Mesothelial cell of epicardium (in vitro differentiated cells): ENCODE measurements around the gene KCTD19. TPM values are rescaled to one million over a fixed set of nuclear protein-coding genes. Genes with fewer than 3 reads are reported as not detected.

Experiments used
- DNase-seq, 2 experiments: peaks; one replicate each; pipeline ENCODE4 v3.0.0; 2021; ENCODE audit warnings: low spot score in 2 of 2; ENCODE audit not compliant: unreplicated experiment in 2 of 2
- H3K27ac Mint-ChIP-seq: 2 replicates; pipeline ENCODE4 v1.8.0; 2021; ENCODE audit warnings: mixed read lengths
- H3K27me3 Mint-ChIP-seq: 2 replicates; pipeline ENCODE4 v1.8.0; 2021; ENCODE audit warnings: low read depth, mixed read lengths
- H3K36me3 Mint-ChIP-seq: 2 replicates; pipeline ENCODE4 v1.8.0; 2021; ENCODE audit warnings: mixed read lengths
- H3K4me1 Mint-ChIP-seq: 2 replicates; pipeline ENCODE4 v1.8.0; 2021; ENCODE audit warnings: mixed read lengths
- H3K4me3 Mint-ChIP-seq: 2 replicates; pipeline ENCODE4 v1.8.0; 2021; ENCODE audit warnings: mild to moderate bottlenecking, moderate library complexity, mixed read lengths
- H3K9me3 Mint-ChIP-seq: 2 replicates; pipeline ENCODE4 v1.8.0; 2021; ENCODE audit warnings: mixed read lengths
- CTCF ChIP-seq: fragments of 200-600 bp; sonication (generic); IDR thresholded peaks from one replicate; pipeline ENCODE4 v1.5.0; 2021; ENCODE audit warnings: antibody characterized with exemption; ENCODE audit not compliant: unreplicated experiment
- total RNA-seq: library from RNA; stranded (reverse); gene quantifications from 3 replicates; pipeline ENCODE4 v1.2.1, GENCODE V29; 2021

The KCTD19 gene
- total RNA-seq, 1 donor from 2014 or later: 1.1 TPM

- TF ChIP-seq CTCF: no peak
- H3K27me3 Mint-ChIP-seq: no peaks in the 10 kb centered on the region
- H3K36me3 Mint-ChIP-seq: peaks cover 3% of the 10 kb centered on the region
- DNase-seq: no peak
- peak overlapping the region; percentile 12 for H3K27ac Mint-ChIP-seq
- H3K4me3 Mint-ChIP-seq: peak overlapping the region; percentile 65
- peaks cover 5% of the 10 kb centered on the region for H3K4me1 Mint-ChIP-seq
- no peaks in the 10 kb centered on the region for H3K9me3 Mint-ChIP-seq
Observed at GRCh38 chr16:67277999-67278772, 48.4 kb downstream of the KCTD19 start.

GRCh38 chr16:67277294-67277998 is 49.1 kb downstream of the KCTD19 start:
- Mint-ChIP-seq H3K27ac (peak overlapping the region; percentile 23), H3K4me3 (no peak overlapping the region)
- no peak for DNase-seq

GRCh38 chr16:67275321-67275720 is 51.2 kb downstream of the KCTD19 start:
- DNase-seq: no peak
- Mint-ChIP-seq H3K36me3 (no peaks in the 10 kb centered on the region), H3K4me1 (peaks cover 5% of the 10 kb centered on the region), H3K27ac (no peak overlapping the region), H3K4me3 (no peak overlapping the region), H3K27me3 (no peaks in the 10 kb centered on the region), H3K9me3 (no peaks in the 10 kb centered on the region)
- no peak for TF ChIP-seq CTCF

More at GRCh38 chr16:67277294-67277998, 49.1 kb downstream of the KCTD19 start:
- no peaks in the 10 kb centered on the region for H3K9me3 Mint-ChIP-seq
- H3K4me1 Mint-ChIP-seq: peaks cover 5% of the 10 kb centered on the region
- H3K36me3 Mint-ChIP-seq: no peaks in the 10 kb centered on the region
- TF ChIP-seq CTCF: no peak
- H3K27me3 Mint-ChIP-seq: no peaks in the 10 kb centered on the region

- no peak for DNase-seq
- Mint-ChIP-seq H3K36me3 (no peaks in the 10 kb centered on the region), H3K9me3 (no peaks in the 10 kb centered on the region), H3K4me1 (no peaks in the 10 kb centered on the region), H3K4me3 (no peak overlapping the region), H3K27ac (no peak overlapping the region), H3K27me3 (peaks cover 1% of the 10 kb centered on the region)
- TF ChIP-seq CTCF: no peak
Observed at GRCh38 chr16:67271446-67271845, 55.1 kb downstream of the KCTD19 start.

- Mint-ChIP-seq H3K27me3 (peaks cover 5% of the 10 kb centered on the region), H3K27ac (no peak overlapping the region), H3K4me1 (no peaks in the 10 kb centered on the region)
Observed at GRCh38 chr16:67270931-67271338, 55.6 kb downstream of the KCTD19 start.

More at GRCh38 chr16:67270931-67271338, 55.6 kb downstream of the KCTD19 start:
- no peak for TF ChIP-seq CTCF
- no peaks in the 10 kb centered on the region for H3K9me3 Mint-ChIP-seq
- DNase-seq: no peak
- no peak overlapping the region for H3K4me3 Mint-ChIP-seq
- H3K36me3 Mint-ChIP-seq: no peaks in the 10 kb centered on the region
